Measurements from ENCODE around the gene FSTL4. TPM values are rescaled to one million over a fixed set of nuclear protein-coding genes. Genes with fewer than 3 reads are reported as not detected.

The FSTL4 gene
- polyA plus RNA-seq, 3 donors: not detected

DNA sequence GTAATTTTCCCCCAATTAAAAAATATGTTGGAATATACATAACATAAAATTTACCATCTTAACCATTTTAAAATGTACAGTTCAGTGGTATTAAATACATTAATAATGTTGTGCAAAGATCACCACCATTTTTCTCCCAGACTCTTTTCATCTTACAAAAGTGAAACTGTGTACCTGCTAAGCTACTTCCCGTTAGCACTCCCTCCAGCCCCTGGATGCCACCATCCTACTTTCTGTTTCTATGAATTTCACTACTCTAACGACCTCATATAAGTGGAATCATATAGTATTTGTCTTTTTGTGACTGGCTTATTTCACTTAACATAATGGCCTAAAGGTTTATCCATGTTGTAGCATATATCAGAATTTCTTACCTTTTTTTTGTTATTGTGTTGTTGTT is 447.6 kb downstream of the FSTL4 start:
- H3K79me2 ChIP-seq (ENCODE audit: insufficient read depth, low read length): no peaks in the 10 kb centered on the region
- no peaks in the 10 kb centered on the region for H3K36me3 ChIP-seq (replicated peaks in 1 of 2; ENCODE audit: control insufficient read depth in 1 of 2, insufficient read depth in 2 of 2, low read length in 2 of 2)
- H3K27me3 ChIP-seq (ENCODE audit: control insufficient read depth in 2 of 2, insufficient read depth in 2 of 2, low read length in 2 of 2): no peaks in the 10 kb centered on the region
- H3K9ac ChIP-seq (ENCODE audit: insufficient read depth, low read length, poor library complexity, severe bottlenecking): no peak overlapping the region
- Mint-ChIP-seq H3K27me3 (ENCODE audit: low read depth in 3 of 3) (peaks cover 0 to 4% (median 3%) of the 10 kb centered on the region in 3 donors), H3K9me3 (peaks cover 2 to 10% (median 5%) of the 10 kb centered on the region in 7 donors), H3K4me1 (peaks cover 4% of the 10 kb centered on the region), H3K36me3 (no peaks in the 10 kb centered on the region), H3K4me3 (no peak overlapping the region), H3K27ac (no peak overlapping the region)
- no peak overlapping the region for H2AFZ ChIP-seq (ENCODE audit: insufficient read depth, low read depth, low read length, poor library complexity, severe bottlenecking)
- no peaks in the 10 kb centered on the region for H4K20me1 ChIP-seq (ENCODE audit: insufficient read depth, low read length)
- no peak overlapping the region for H3K27ac ChIP-seq (ENCODE audit: low read depth in 1 of 2, low read length in 2 of 2)
- H3K4me3 ChIP-seq (replicated peaks in 1 of 3; ENCODE audit: low read depth in 2 of 3, low read length in 3 of 3): no peak overlapping the region
- DNase-seq: no peak
- H3K4me2 ChIP-seq (replicated peaks; ENCODE audit: extremely low read depth, low read length, poor library complexity, severe bottlenecking): no peak overlapping the region
- intact Hi-C loops (cut with micrococcal nuclease): no loop called here
- no peaks in the 10 kb centered on the region for H3K9me3 ChIP-seq (replicated peaks in 1 of 2; ENCODE audit: control insufficient read depth in 1 of 2, insufficient read depth in 1 of 2, low read length in 2 of 2)
- WGBS (ENCODE audit: insufficient coverage): no CpG with 5 or more reads among the region's 2 CpGs
- H3K4me1 ChIP-seq (ENCODE audit: control insufficient read depth in 1 of 2, insufficient read depth in 2 of 2, low read length in 2 of 2): no peaks in the 10 kb centered on the region
- no peak for TF ChIP-seq CTCF (IDR thresholded peaks at IDR 0.05)

DNA sequence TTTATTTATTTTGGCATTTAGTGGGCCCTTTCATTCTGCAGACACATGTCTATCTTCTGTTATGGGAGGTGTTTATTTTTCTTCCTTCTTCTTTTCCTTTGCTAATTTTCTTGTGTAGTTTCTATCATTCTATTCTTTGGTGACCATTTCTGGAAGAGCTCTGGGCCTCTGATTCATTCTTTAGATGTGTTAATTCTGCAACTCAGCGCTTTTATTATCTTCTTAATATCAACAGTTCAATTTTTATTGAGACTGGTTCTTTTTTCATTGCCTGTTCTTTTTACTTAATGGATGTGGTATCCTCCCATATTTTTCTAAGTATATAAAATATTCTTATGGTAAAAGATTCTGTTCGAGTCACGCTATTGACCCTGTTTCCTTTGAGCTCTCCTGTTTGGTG is 448.5 kb downstream of the FSTL4 start:
- H3K27me3 Mint-ChIP-seq (ENCODE audit: low read depth in 3 of 3): peaks cover 0 to 4% (median 3%) of the 10 kb centered on the region in 3 donors
- intact Hi-C loops (cut with micrococcal nuclease): no loop called here
- H4K20me1 ChIP-seq (ENCODE audit: insufficient read depth, low read length): no peaks in the 10 kb centered on the region
- H3K36me3 ChIP-seq (replicated peaks in 1 of 2; ENCODE audit: control insufficient read depth in 1 of 2, insufficient read depth in 2 of 2, low read length in 2 of 2): no peaks in the 10 kb centered on the region
- peaks cover 0 to 7% (median 4%) of the 10 kb centered on the region in 7 donors for H3K9me3 Mint-ChIP-seq
- no peak overlapping the region for H3K9ac ChIP-seq (ENCODE audit: insufficient read depth, low read length, poor library complexity, severe bottlenecking)
- no peak overlapping the region for H3K27ac Mint-ChIP-seq
- H3K9me3 ChIP-seq (replicated peaks in 1 of 2; ENCODE audit: control insufficient read depth in 1 of 2, insufficient read depth in 1 of 2, low read length in 2 of 2): no peaks in the 10 kb centered on the region
- H2AFZ ChIP-seq (ENCODE audit: insufficient read depth, low read depth, low read length, poor library complexity, severe bottlenecking): no peak overlapping the region
- H3K27me3 ChIP-seq (ENCODE audit: control insufficient read depth in 2 of 2, insufficient read depth in 2 of 2, low read length in 2 of 2): no peaks in the 10 kb centered on the region
- H3K36me3 Mint-ChIP-seq: no peaks in the 10 kb centered on the region
- no CpG with 5 or more reads among the region's 3 CpGs for WGBS (ENCODE audit: insufficient coverage)
- H3K27ac ChIP-seq (ENCODE audit: low read depth in 1 of 2, low read length in 2 of 2): no peak overlapping the region
- no peak overlapping the region for H3K4me2 ChIP-seq (replicated peaks; ENCODE audit: extremely low read depth, low read length, poor library complexity, severe bottlenecking)
- no peak overlapping the region for H3K4me3 ChIP-seq (replicated peaks in 1 of 3; ENCODE audit: low read depth in 2 of 3, low read length in 3 of 3)
- no peak overlapping the region for H3K4me3 Mint-ChIP-seq
- no peaks in the 10 kb centered on the region for H3K79me2 ChIP-seq (ENCODE audit: insufficient read depth, low read length)
- no peak for TF ChIP-seq CTCF (IDR thresholded peaks at IDR 0.05)
- H3K4me1 Mint-ChIP-seq: peaks cover 4% of the 10 kb centered on the region
- H3K4me1 ChIP-seq (ENCODE audit: control insufficient read depth in 1 of 2, insufficient read depth in 2 of 2, low read length in 2 of 2): no peaks in the 10 kb centered on the region
- no peak for DNase-seq

All from CD14-positive monocyte (primary cell).